H1 (cell line): Measurements from ENCODE around the gene PCCA. TPM values are rescaled to one million over a fixed set of nuclear protein-coding genes. Genes with fewer than 3 reads are reported as not detected.
A peak's percentile ranks its signal among the peaks of the same experiment; 100 is the strongest.

Source experiments
- CTCF ChIA-PET: fragments of 300-600 bp; sonication (Branson Sonifier 250); formaldehyde crosslinking; loops from one replicate; lab custom pipeline; 2021; ENCODE audit not compliant: partially characterized antibody; lab: Charles Lee
- POLR2A ChIA-PET: fragments of 300-600 bp; sonication (Branson Sonifier 250); formaldehyde crosslinking; loops from one replicate; lab custom pipeline; 2021; ENCODE audit warnings: inconsistent platforms; ENCODE audit not compliant: partially characterized antibody; lab: Charles Lee
- DNase-seq, 2 experiments: peaks; one replicate each; pipeline versions ENCODE4 v3.0.0 to v3.0.0-alpha.2; 2010 to 2022; ENCODE audit warnings: low spot score in 2 of 2, low read depth in 1 of 2, mixed read lengths in 1 of 2
- FAIRE-seq: peaks from 2 replicates; lab custom pipeline; 2011; peaks lifted over from hg19 to GRCh38; lab: Jason Lieb, UNC
- H2AFZ ChIP-seq: 2 replicates; pipeline ENCODE4 v1.8.1; 2012; ENCODE audit warnings: low read length, inconsistent platforms
- H2AK5ac ChIP-seq: 2 replicates; pipeline ENCODE4 v1.6.1; 2013; ENCODE audit warnings: low read depth, low read length
- H2BK120ac ChIP-seq: replicated peaks from 2 replicates; pipeline ENCODE3; 2013; ENCODE audit warnings: low read depth, low read length, inconsistent platforms
- H2BK12ac ChIP-seq: 2 replicates; pipeline ENCODE4 v1.6.1; 2013; ENCODE audit warnings: low read depth, low read length
- H2BK15ac ChIP-seq: 2 replicates; pipeline ENCODE4 v1.6.1; 2013; ENCODE audit warnings: low read length
- H2BK20ac ChIP-seq: 2 replicates; pipeline ENCODE4 v1.6.1; 2013; ENCODE audit warnings: low read length
- H2BK5ac ChIP-seq: 2 replicates; pipeline ENCODE4 v1.6.1; 2013; ENCODE audit warnings: low read depth, low read length
- H3K14ac ChIP-seq: 2 replicates; pipeline ENCODE4 v1.6.1; 2013; ENCODE audit warnings: inconsistent platforms; ENCODE audit not compliant: insufficient read length
- H3K18ac ChIP-seq: 2 replicates; pipeline ENCODE4 v1.6.1; 2013; ENCODE audit warnings: low read length; ENCODE audit errors: extremely low read depth
- H3K23ac ChIP-seq: 2 replicates; pipeline ENCODE4 v1.6.1; 2013; ENCODE audit warnings: inconsistent platforms; ENCODE audit not compliant: insufficient read length
- H3K23me2 ChIP-seq: 2 replicates; pipeline ENCODE4 v1.6.1; 2013; ENCODE audit warnings: low read depth, low read length
- H3K27ac ChIP-seq: 2 replicates; pipeline ENCODE4 v1.6.1; 2011; ENCODE audit warnings: low read depth, low read length, inconsistent platforms
- H3K27me3 ChIP-seq, 4 experiments: replicated peaks in 1 of 4; 1 replicate in 1 of 4; 2 replicates in 3 of 4; pipeline versions ENCODE4 v1.6.1 to v1.8.1; 2011 to 2013; ENCODE audit warnings: low read length in 3 of 4, mild to moderate bottlenecking in 3 of 4, inconsistent platforms in 2 of 4, mixed read lengths in 2 of 4, moderate library complexity in 1 of 4; ENCODE audit not compliant: control insufficient read depth in 3 of 4, insufficient read depth in 3 of 4; ENCODE audit errors: extremely low read depth in 1 of 4
- H3K36me3 ChIP-seq, 4 experiments: 2 replicates each; pipeline versions ENCODE4 v1.6.1 to v1.8.1; 2011 to 2013; ENCODE audit warnings: mild to moderate bottlenecking in 4 of 4, low read length in 3 of 4, moderate library complexity in 2 of 4, control low read depth in 1 of 4, inconsistent platforms in 1 of 4; ENCODE audit not compliant: insufficient read depth in 4 of 4, control insufficient read depth in 2 of 4
- H3K4ac ChIP-seq: replicated peaks from 2 replicates; pipeline ENCODE3; 2013; ENCODE audit warnings: low read length, low read depth, mixed read lengths, inconsistent platforms; ENCODE audit not compliant: insufficient read length
- H3K4me1 ChIP-seq, 4 experiments: replicated peaks in 1 of 4; 1 replicate in 1 of 4; 2 replicates in 3 of 4; pipeline versions ENCODE4 v1.6.1 to v1.8.1; 2011 to 2013; ENCODE audit warnings: low read length in 3 of 4, inconsistent platforms in 2 of 4, mixed read lengths in 1 of 4; ENCODE audit not compliant: insufficient read depth in 4 of 4, control insufficient read depth in 3 of 4
- H3K4me2 ChIP-seq, 2 experiments: 2 replicates each; pipeline versions ENCODE4 v1.6.1 to v1.8.1; 2011 to 2013; ENCODE audit warnings: low read depth in 2 of 2, low read length in 2 of 2, control low read depth in 1 of 2, inconsistent platforms in 1 of 2, mild to moderate bottlenecking in 1 of 2; ENCODE audit not compliant: insufficient read depth in 1 of 2
- H3K4me3 ChIP-seq, 4 experiments: fragments of 200-600, 300-600 bp in 1 of 4; sonication (generic), shearing (Covaris generic), sonication (Bioruptor Twin) in 1 of 4; 2 replicates each; pipeline versions ENCODE4 v1.5.1 to v1.8.1; 2011 to 2016; ENCODE audit warnings: low read length in 4 of 4, low read depth in 3 of 4, control low read depth in 2 of 4, inconsistent platforms in 2 of 4, mild to moderate bottlenecking in 2 of 4, mixed read lengths in 1 of 4, moderate library complexity in 1 of 4; ENCODE audit not compliant: insufficient read depth in 2 of 4; ENCODE audit errors: extremely low read depth in 1 of 4
- H3K56ac ChIP-seq: replicated peaks from 2 replicates; pipeline ENCODE3; 2013; ENCODE audit warnings: low read depth, mild to moderate bottlenecking, mixed read lengths, low read length, inconsistent platforms; ENCODE audit not compliant: insufficient read length
- H3K79me1 ChIP-seq: 2 replicates; pipeline ENCODE4 v1.6.1; 2013; ENCODE audit warnings: low read depth, low read length, control low read depth
- H3K79me2 ChIP-seq, 2 experiments: 2 replicates each; pipeline versions ENCODE4 v1.6.1 to v1.8.1; 2012 to 2013; ENCODE audit warnings: low read length in 2 of 2, mild to moderate bottlenecking in 2 of 2, inconsistent platforms in 1 of 2; ENCODE audit not compliant: insufficient read depth in 2 of 2, control insufficient read depth in 1 of 2
- H3K9ac ChIP-seq, 4 experiments: replicated peaks in 1 of 4; 1 replicate in 1 of 4; 2 replicates in 3 of 4; pipeline versions ENCODE4 v1.6.1 to v1.8.1; 2011 to 2013; ENCODE audit warnings: low read depth in 3 of 4, low read length in 3 of 4, control low read depth in 2 of 4, mild to moderate bottlenecking in 2 of 4, moderate library complexity in 2 of 4, inconsistent platforms in 1 of 4; ENCODE audit errors: extremely low read depth in 1 of 4
- H3K9me3 ChIP-seq, 2 experiments: 2 replicates each; pipeline versions ENCODE4 v1.6.1 to v1.8.1; 2012 to 2013; ENCODE audit warnings: mild to moderate bottlenecking in 2 of 2, moderate library complexity in 2 of 2, control low read depth in 1 of 2, inconsistent platforms in 1 of 2, low read depth in 1 of 2, low read length in 1 of 2, mixed read lengths in 1 of 2; ENCODE audit not compliant: insufficient read depth in 2 of 2
- H4K20me1 ChIP-seq, 2 experiments: replicated peaks in 1 of 2; 2 replicates each; pipeline versions ENCODE3 to v1.8.1; 2011 to 2013; ENCODE audit warnings: inconsistent platforms in 2 of 2, low read length in 2 of 2, mild to moderate bottlenecking in 1 of 2; ENCODE audit not compliant: insufficient read depth in 2 of 2, control insufficient read depth in 1 of 2
- H4K5ac ChIP-seq: 2 replicates; pipeline ENCODE4 v1.6.1; 2013; ENCODE audit warnings: low read length, low read depth, mixed read lengths, inconsistent platforms; ENCODE audit not compliant: insufficient read length
- H4K8ac ChIP-seq: 2 replicates; pipeline ENCODE4 v1.8.0; 2013; ENCODE audit warnings: mild to moderate bottlenecking, moderate library complexity, low read length, inconsistent platforms; ENCODE audit not compliant: insufficient read depth; ENCODE audit errors: extremely low read depth
- H4K91ac ChIP-seq: replicated peaks from 2 replicates; pipeline ENCODE3; 2013; ENCODE audit warnings: low read length, mixed read lengths, inconsistent platforms; ENCODE audit not compliant: insufficient read length
- ASH2L ChIP-seq: fragments of 200-600, 300-600 bp; sonication (generic); IDR thresholded peaks from one replicate; pipeline ENCODE4 v1.7.1; 2017; ENCODE audit warnings: low read length
- ATF3 ChIP-seq: IDR thresholded peaks from 2 replicates; pipeline ENCODE4 v1.6.1; 2011; ENCODE audit warnings: low read depth, mild to moderate bottlenecking, low read length; ENCODE audit not compliant: insufficient read depth
- BRCA1 ChIP-seq: IDR thresholded peaks from 2 replicates; pipeline ENCODE4 v1.6.1; 2012; ENCODE audit warnings: low read depth, low read length, improper control_type of control experiment
- CHD2 ChIP-seq: IDR thresholded peaks from 2 replicates; pipeline ENCODE4 v1.6.1; 2012; ENCODE audit warnings: low read length, improper control_type of control experiment
- CREB1 ChIP-seq: IDR thresholded peaks from 2 replicates; pipeline ENCODE4 v1.6.1; 2012; ENCODE audit warnings: inconsistent platforms
- GTF2F1 ChIP-seq: IDR thresholded peaks from 2 replicates; pipeline ENCODE4 v1.6.1; 2012; ENCODE audit warnings: low read depth, low read length, improper control_type of control experiment, borderline replicate concordance
- JUND ChIP-seq: IDR thresholded peaks from 2 replicates; pipeline ENCODE4 v1.6.1; 2011; ENCODE audit warnings: mild to moderate bottlenecking, improper control_type of control experiment, low read length
- NANOG ChIP-seq: IDR thresholded peaks from 2 replicates; pipeline ENCODE4 v1.6.1; 2011; ENCODE audit warnings: low read length, low read depth, mild to moderate bottlenecking, inconsistent platforms; ENCODE audit not compliant: insufficient read depth, poor library complexity, severe bottlenecking
- TAF7 ChIP-seq: optimal IDR thresholded peaks from 2 replicates; pipeline ENCODE3; 2011; ENCODE audit warnings: low read depth, mild to moderate bottlenecking, inconsistent platforms, low read length, moderate library complexity, borderline replicate concordance
- TBP ChIP-seq: IDR thresholded peaks from 2 replicates; pipeline ENCODE4 v1.6.1; 2011; ENCODE audit warnings: low read depth, low read length, improper control_type of control experiment
- TEAD4 ChIP-seq: IDR thresholded peaks from 2 replicates; pipeline ENCODE4 v1.6.1; 2012; ENCODE audit warnings: low read depth, low read length, inconsistent platforms, mixed read lengths
- WGBS, 2 experiments: shearing (Covaris generic) in 1 of 2; methylation state at CpG; one replicate each; pipeline versions ENCODE4 v1.1.6 to v1.1.7; 2013 to 2015; ENCODE audit warnings: low lambda C conversion rate in 2 of 2, mixed read lengths in 2 of 2, inconsistent platforms in 1 of 2, low coverage in 1 of 2, missing lambda C conversion rate in 1 of 2; ENCODE audit not compliant: insufficient replicate concordance in 2 of 2, insufficient coverage in 1 of 2, insufficient read length in 1 of 2; ENCODE audit errors: extremely low coverage in 1 of 2, missing lambda C conversion rate in 1 of 2; 5-methylcytosine and 5-hydroxymethylcytosine counted together
- polyA plus RNA-seq, 7 experiments: library from polyadenylated mRNA; depleted of rRNA in 3 of 7; stranded (reverse) in 5 of 7; unstranded in 2 of 7; fragments of >200 nt in 5 of 7; fragments of 200-250 nt in 2 of 7; gene quantifications; 1 replicate in 5 of 7; 2 replicates in 1 of 7; 4 replicates in 1 of 7; pipeline versions ENCODE4 v1.2.1 to v1.2.3, GENCODE V29; 2011 to 2013; ENCODE audit warnings: missing spikeins in 2 of 7, mixed read lengths in 2 of 7
- total RNA-seq: library from RNA; stranded (reverse); fragmentation: NEBNext Ultra II Directional; extraction: Animal tissue kit (Norgen Biotek cat#: 25700); gene quantifications from 2 replicates; pipeline ENCODE4 v1.2.1, GENCODE V29; 2021

Gene PCCA
- total and polyA plus RNA-seq, 2 of the 8 experiments (the other 6 are each of a cell fraction or from before 2014, with no cell fraction given), result 18.4 to 49.8 TPM

GRCh38 chr13:100438059-100438788 is 349.3 kb downstream of the PCCA start:
- ChIA-PET POLR2A (no interaction called here), CTCF (interaction anchor here (0.9 kb wide), 1 partner anchor 9 kb away, joined by 4 read pairs; no protein-coding TSS in a partner anchor)
- Histone ChIP-seq H2AK5ac (peak overlapping the region; percentile 69), H3K23me2 (no peaks in the 10 kb centered on the region), H2BK5ac (peak overlapping the region; percentile 74), H3K18ac (no peak overlapping the region), H3K4me2 (no peak overlapping the region), H3K36me3 (no peaks in the 10 kb centered on the region), H3K23ac (no peak overlapping the region), H3K9ac (peak overlapping the region in 1 of 4 experiments; percentile 37; a peak in 2 of 7 replicates), H3K27ac (no peak overlapping the region), H3K9me3 (no peaks in the 10 kb centered on the region), H3K56ac (no peak overlapping the region), H2AFZ (no peak overlapping the region), H4K5ac (peak overlapping the region; percentile 31), H2BK120ac (peak overlapping the region; percentile 0), H3K14ac (no peak overlapping the region), H4K20me1 (no peaks in the 10 kb centered on the region), H3K4me1 (peaks cover 3 to 13% (median 12%) of the 10 kb centered on the region in 4 experiments; a peak in 5 of 7 replicates), H4K91ac (no peak overlapping the region), H4K8ac (no peak overlapping the region), H3K4me3 (no peak overlapping the region; a peak in 1 of 8 replicates), H3K79me1 (no peaks in the 10 kb centered on the region), H3K79me2 (no peaks in the 10 kb centered on the region), H2BK20ac (peak overlapping the region; percentile 83; the same call in 1 of the 2 replicates), H2BK12ac (peak overlapping the region; percentile 91), H2BK15ac (no peak overlapping the region; the same call in 1 of the 2 replicates), H3K27me3 (no peaks in the 10 kb centered on the region), H3K4ac (no peak overlapping the region)
- TF ChIP-seq TEAD4, result no peak
- no peak for TF ChIP-seq TAF7
- TF ChIP-seq CHD2, result no peak
- TF ChIP-seq NANOG, result no peak
- TF ChIP-seq CREB1, result no peak
- no peak for TF ChIP-seq GTF2F1
- TF ChIP-seq TBP, result no peak
- TF ChIP-seq JUND, result no peak
- no peak for TF ChIP-seq ATF3
- no peak for TF ChIP-seq ASH2L
- no peak for TF ChIP-seq BRCA1
- FAIRE-seq (no peak), DNase-seq (no peak)
- WGBS, 2 experiments, result 84% methylated on average over 6 of the region's 6 CpGs; no CpG with 5 or more reads in 1 of the 2 experiments
